GM21367 (cell line): Measurements from ENCODE around the gene MAN2C1.
"Not testable (repeated sequence)": the region's sequence is repeated elsewhere in the genome, so short reads cannot be mapped to it uniquely, and the experiment has no call there.

Experiments used
- ATAC-seq: cut with Tn5 transposase; IDR thresholded peaks from one replicate; pipeline ENCODE4 v1.9.1; 2021; ENCODE audit not compliant: unreplicated experiment

Gene MAN2C1

GRCh38 chr15:75347222-75348033 lies 21.0 kb downstream of the MAN2C1 start:
- no peak for ATAC-seq

- ATAC-seq = no peak
These were observed 21.6 kb downstream of the MAN2C1 start, which contains the start of gene NEIL1 for GRCh38 chr15:75346796-75347221. Gene NEIL1 (plus strand): TSS chr15:75347039. CDS start chr15:75348906, 1,867 bp downstream.

GRCh38 chr15:75343953-75344352 lies 24.5 kb downstream of the MAN2C1 start:
- not testable (repeated sequence) for ATAC-seq

GRCh38 chr15:75342221-75342620 lies 26.2 kb downstream of the MAN2C1 start:
- no peak for ATAC-seq

GRCh38 chr15:75339531-75340240 lies 28.7 kb downstream of the MAN2C1 start:
- ATAC-seq = no peak

GRCh38 chr15:75338661-75339240 lies 29.7 kb downstream of the MAN2C1 start:
- ATAC-seq = no peak

GRCh38 chr15:75335705-75336355 lies 32.6 kb downstream of the MAN2C1 start, which contains the start of gene COMMD4:
Gene COMMD4 (plus strand): TSS chr15:75336063. CDS start chr15:75336090, 27 bp downstream.
- ATAC-seq = peak; percentile 47

- no peak for ATAC-seq
These were observed 33.1 kb downstream of the MAN2C1 start for GRCh38 chr15:75335313-75335704.

GRCh38 chr15:75333654-75334419 lies 34.6 kb downstream of the MAN2C1 start:
- ATAC-seq = not testable (repeated sequence)

- not testable (repeated sequence) for ATAC-seq
These were observed 36.3 kb downstream of the MAN2C1 start for GRCh38 chr15:75332093-75332492.

- ATAC-seq = no peak
These were observed 38.8 kb downstream of the MAN2C1 start for GRCh38 chr15:75329571-75329970.

GRCh38 chr15:75328493-75329314 lies 39.7 kb downstream of the MAN2C1 start:
- no peak for ATAC-seq

GRCh38 chr15:75327491-75327890 lies 40.9 kb downstream of the MAN2C1 start:
- no peak for ATAC-seq

GRCh38 chr15:75327005-75327404 lies 41.4 kb downstream of the MAN2C1 start:
- no peak for ATAC-seq

- ATAC-seq = no peak
These were observed 42.5 kb downstream of the MAN2C1 start for GRCh38 chr15:75325922-75326321.

GRCh38 chr15:75321711-75322110 lies 46.7 kb downstream of the MAN2C1 start:
- ATAC-seq = no peak

- ATAC-seq = not testable (repeated sequence)
These were observed 49.0 kb downstream of the MAN2C1 start for GRCh38 chr15:75319231-75319897.

GRCh38 chr15:75314552-75315290 lies 53.7 kb downstream of the MAN2C1 start:
- no peak for ATAC-seq
